ENCODE data around the gene IGSF21.

- TF ChIP-seq CTCF (IDR thresholded peaks at IDR 0.05) (no peak), POLR2A (IDR thresholded peaks at IDR 0.05) (no peak)
Observed at GRCh38 chr1:18201997-18202719, 94.6 kb downstream of the IGSF21 start.
